SK-N-SH treated with all-trans-retinoic acid at 6 μM for 48 hours (cell line): ENCODE measurements around the gene PAMR1.
A peak's percentile ranks its signal among the peaks of the same experiment; 100 is the strongest.

Experiments used
- ATAC-seq: fragments of 200-7000 bp; cut with Tn5 transposase; 3 replicates; pipeline ENCODE4 v1.9.1; 2020; ENCODE audit warnings: mild to moderate bottlenecking, moderate library complexity
- BACH2 ChIP-seq: fragments of 250-450 bp; sonication (Bioruptor Pico); IDR thresholded peaks from 2 replicates; pipeline ENCODE4 v1.9.0; 2021; ENCODE audit warnings: mild to moderate bottlenecking, borderline replicate concordance
- CREB5 ChIP-seq: fragments of 250-450 bp; sonication (Bioruptor Pico); IDR thresholded peaks from 2 replicates; pipeline ENCODE4 v1.5.1; 2020; ENCODE audit warnings: low read depth, mild to moderate bottlenecking, moderate library complexity
- CSDC2 ChIP-seq: fragments of 250-450 bp; sonication (Bioruptor Pico); IDR thresholded peaks from 2 replicates; pipeline ENCODE4 v1.5.0; 2020; ENCODE audit warnings: mild to moderate bottlenecking, moderate library complexity
- CSRNP3 ChIP-seq: fragments of 250-450 bp; sonication (Bioruptor Pico); IDR thresholded peaks from 2 replicates; pipeline ENCODE4 v1.5.1; 2021; ENCODE audit warnings: mild to moderate bottlenecking, moderate library complexity
- GLIS3 ChIP-seq: fragments of 250-450 bp; sonication (Bioruptor Pico); IDR thresholded peaks from 2 replicates; pipeline ENCODE4 v1.5.0; 2020; ENCODE audit warnings: mild to moderate bottlenecking, moderate library complexity
- ISL1 ChIP-seq: fragments of 250-450 bp; sonication (Bioruptor Pico); IDR thresholded peaks from 2 replicates; pipeline ENCODE4 v2.1.2; 2022; ENCODE audit warnings: mild to moderate bottlenecking, moderate library complexity
- OSR1 ChIP-seq: fragments of 250-450 bp; sonication (Bioruptor Pico); IDR thresholded peaks from 2 replicates; pipeline ENCODE4 v1.8.0; 2022; ENCODE audit warnings: moderate library complexity, mild to moderate bottlenecking, inconsistent platforms
- POU6F1 ChIP-seq: fragments of 250-450 bp; sonication (Bioruptor Pico); IDR thresholded peaks from 2 replicates; pipeline ENCODE4 v1.8.0; 2021; ENCODE audit warnings: low read depth, mild to moderate bottlenecking, moderate library complexity, borderline replicate concordance
- PPARA ChIP-seq: fragments of 250-450 bp; sonication (Bioruptor Pico); IDR thresholded peaks from 2 replicates; pipeline ENCODE4 v1.5.0; 2020; ENCODE audit warnings: mild to moderate bottlenecking, borderline replicate concordance
- RARB ChIP-seq: fragments of 250-450 bp; sonication (Bioruptor Pico); IDR thresholded peaks from 2 replicates; pipeline ENCODE4 v1.8.0; 2021; ENCODE audit warnings: mild to moderate bottlenecking, moderate library complexity
- SNAI2 ChIP-seq: fragments of 250-450 bp; sonication (Bioruptor Pico); IDR thresholded peaks from 2 replicates; pipeline ENCODE4 v1.5.0; 2020; ENCODE audit warnings: mild to moderate bottlenecking, moderate library complexity
- TCF4 ChIP-seq: fragments of 250-450 bp; sonication (Bioruptor Pico); IDR thresholded peaks from 2 replicates; pipeline ENCODE4 v1.8.0; 2021; ENCODE audit warnings: mild to moderate bottlenecking, moderate library complexity, borderline replicate concordance
- TOX ChIP-seq: fragments of 250-450 bp; sonication (Bioruptor Pico); IDR thresholded peaks from 2 replicates; pipeline ENCODE4 v1.8.0; 2021; ENCODE audit warnings: mild to moderate bottlenecking, moderate library complexity, borderline replicate concordance
- ZC3H10 ChIP-seq: fragments of 250-450 bp; sonication (Bioruptor Pico); IDR thresholded peaks from 2 replicates; pipeline ENCODE4 v1.5.1; 2021; ENCODE audit warnings: mild to moderate bottlenecking, moderate library complexity
- ZFP3 ChIP-seq: fragments of 250-450 bp; sonication (Bioruptor Pico); IDR thresholded peaks from 2 replicates; pipeline ENCODE4 v1.5.0; 2020; ENCODE audit warnings: mild to moderate bottlenecking, moderate library complexity
- ZNF565 ChIP-seq: fragments of 450-650 bp; formaldehyde crosslinking; conservative IDR thresholded peaks from 2 replicates; pipeline ENCODE4 v1.5.0; 2020; ENCODE audit warnings: low read depth, mild to moderate bottlenecking, moderate library complexity
- ZNF70 ChIP-seq: fragments of 450-650 bp; formaldehyde crosslinking; IDR thresholded peaks from 2 replicates; pipeline ENCODE4 v1.5.0; 2020; ENCODE audit warnings: mild to moderate bottlenecking, moderate library complexity
- ZNF8 ChIP-seq: fragments of 450-650 bp; formaldehyde crosslinking; IDR thresholded peaks from 2 replicates; pipeline ENCODE4 v1.5.0; 2020; ENCODE audit warnings: mild to moderate bottlenecking, moderate library complexity

The PAMR1 gene

DNA sequence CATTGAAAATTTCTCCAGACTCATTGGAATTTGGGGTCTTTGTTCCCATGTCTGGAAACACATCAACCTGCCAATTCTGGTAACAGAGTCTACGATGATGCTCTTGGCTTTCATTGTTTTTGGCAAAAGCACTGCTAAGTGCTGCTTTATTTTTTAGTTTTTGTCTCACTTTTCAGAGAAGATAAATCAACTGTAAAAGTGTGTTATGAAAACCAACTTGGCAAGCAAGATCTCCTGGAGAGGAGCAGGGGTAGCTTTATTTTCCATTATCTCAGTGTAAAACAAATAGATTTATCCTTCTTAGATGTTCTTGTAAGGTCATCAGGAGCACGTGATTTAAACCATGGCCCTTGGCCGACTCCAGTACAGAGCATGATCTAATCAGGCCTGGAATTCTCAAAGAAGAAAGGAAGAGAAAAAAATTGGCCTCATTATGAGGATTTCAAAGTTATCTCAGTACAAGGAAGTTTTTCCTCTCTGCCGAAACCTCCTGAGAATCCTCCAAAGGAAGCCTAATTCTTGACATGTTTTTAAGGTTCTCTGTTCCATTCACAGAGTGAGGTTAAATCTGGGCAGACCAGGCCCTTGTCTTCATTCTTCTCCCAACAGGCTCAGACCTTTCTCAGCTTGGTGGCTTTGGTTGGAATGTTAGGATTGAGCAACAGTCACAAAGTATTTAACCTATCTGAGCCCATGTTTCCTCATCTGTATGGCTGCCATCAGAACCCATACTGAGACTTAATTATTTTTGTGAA is 16.4 kb upstream of the PAMR1 start:
- TF ChIP-seq ZNF70 (CRISPR knock-in tag), result no peak
- TF ChIP-seq SNAI2 (CRISPR knock-in tag), result peak; percentile 64; the same call in 1 of the 2 replicates
- no peak for TF ChIP-seq TCF4 (CRISPR knock-in tag)
- peak; percentile 33 for TF ChIP-seq TOX (CRISPR knock-in tag)
- peak; percentile 80 for TF ChIP-seq CSDC2 (CRISPR knock-in tag)
- no peak for TF ChIP-seq OSR1 (CRISPR knock-in tag)
- peak; percentile 90 for TF ChIP-seq ISL1 (CRISPR knock-in tag)
- no peak for TF ChIP-seq CSRNP3 (CRISPR knock-in tag)
- no peak for TF ChIP-seq PPARA (CRISPR knock-in tag)

DNA sequence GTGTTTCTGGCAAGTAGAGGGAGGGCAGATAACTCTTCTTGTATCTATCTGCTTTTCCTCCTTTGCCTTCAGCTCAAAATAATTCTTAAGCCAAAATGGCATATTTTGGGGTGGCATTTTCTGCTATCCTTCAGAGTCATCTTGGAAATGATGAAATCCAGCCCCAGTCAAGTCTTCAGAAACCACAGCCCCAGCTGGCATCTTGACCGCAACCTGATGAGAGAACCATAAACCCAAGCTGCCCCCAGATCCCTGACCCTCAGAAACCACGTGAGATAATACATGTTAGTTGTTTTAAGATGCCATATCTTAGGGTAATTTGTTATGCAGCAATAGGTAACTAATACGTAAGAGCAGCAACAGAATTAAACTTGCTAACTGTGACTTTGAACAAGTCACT is 15.1 kb upstream of the PAMR1 start:
- no peak for ATAC-seq

More for the DNA sequence above, 16.4 kb upstream of the PAMR1 start:
- ATAC-seq, result peak; percentile 85

GRCh38 chr11:35539781-35540281 is 14.4 kb upstream of the PAMR1 start:
- peak; percentile 40 for ATAC-seq
- TF ChIP-seq OSR1 (CRISPR knock-in tag) (no peak), TCF4 (CRISPR knock-in tag) (peak; percentile 29; the same call in 1 of the 2 replicates), POU6F1 (CRISPR knock-in tag) (no peak), SNAI2 (CRISPR knock-in tag) (0 out of 2 replicates have a peak, but pooled peaks have one; percentile 10)

More for the DNA sequence above, 15.1 kb upstream of the PAMR1 start:
- no peak for TF ChIP-seq ZNF70 (CRISPR knock-in tag)
- TF ChIP-seq BACH2 (CRISPR knock-in tag), result no peak
- TF ChIP-seq ISL1 (CRISPR knock-in tag), result no peak
- TF ChIP-seq CREB5 (CRISPR knock-in tag), result no peak

DNA sequence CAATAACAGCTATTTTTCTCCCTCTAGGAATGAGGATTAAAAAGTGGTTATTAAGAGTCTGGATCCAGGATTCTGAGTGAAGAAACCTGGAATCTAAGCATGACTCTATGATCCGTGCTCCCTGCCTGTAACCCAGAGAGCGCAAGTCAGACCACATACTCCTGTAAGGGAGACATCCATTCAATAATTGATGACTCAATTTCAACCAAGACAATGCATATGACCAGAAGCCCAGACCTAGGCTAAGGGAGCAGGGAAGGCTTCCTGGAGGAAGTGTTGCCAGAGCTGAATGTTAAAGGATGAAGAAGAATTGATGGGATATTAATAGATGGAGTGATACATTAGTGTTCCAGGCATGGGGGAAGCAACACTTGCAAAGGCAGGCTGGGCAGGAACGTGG is 13.8 kb upstream of the PAMR1 start:
- ATAC-seq, result no peak

More for the DNA sequence above, 13.8 kb upstream of the PAMR1 start:
- TF ChIP-seq ISL1 (CRISPR knock-in tag) (no peak), GLIS3 (CRISPR knock-in tag) (no peak), RARB (CRISPR knock-in tag) (no peak), TOX (CRISPR knock-in tag) (no peak), CSDC2 (CRISPR knock-in tag) (no peak), BACH2 (CRISPR knock-in tag) (no peak), ZC3H10 (CRISPR knock-in tag) (no peak), POU6F1 (CRISPR knock-in tag) (no peak), ZFP3 (CRISPR knock-in tag) (no peak), CSRNP3 (CRISPR knock-in tag) (no peak), ZNF8 (CRISPR knock-in tag) (no peak), ZNF565 (CRISPR knock-in tag) (no peak), CREB5 (CRISPR knock-in tag) (no peak)
